ENCODE measurements around the gene NUP188. TPM values are rescaled to one million over a fixed set of nuclear protein-coding genes. Genes with fewer than 3 reads are reported as not detected.
A peak's percentile ranks its signal among the peaks of the same experiment; 100 is the strongest.

NUP188 gene
- total RNA-seq, 4 donors from 2014 or later = 18.0 to 79.3 (median 38.4) TPM

DNA sequence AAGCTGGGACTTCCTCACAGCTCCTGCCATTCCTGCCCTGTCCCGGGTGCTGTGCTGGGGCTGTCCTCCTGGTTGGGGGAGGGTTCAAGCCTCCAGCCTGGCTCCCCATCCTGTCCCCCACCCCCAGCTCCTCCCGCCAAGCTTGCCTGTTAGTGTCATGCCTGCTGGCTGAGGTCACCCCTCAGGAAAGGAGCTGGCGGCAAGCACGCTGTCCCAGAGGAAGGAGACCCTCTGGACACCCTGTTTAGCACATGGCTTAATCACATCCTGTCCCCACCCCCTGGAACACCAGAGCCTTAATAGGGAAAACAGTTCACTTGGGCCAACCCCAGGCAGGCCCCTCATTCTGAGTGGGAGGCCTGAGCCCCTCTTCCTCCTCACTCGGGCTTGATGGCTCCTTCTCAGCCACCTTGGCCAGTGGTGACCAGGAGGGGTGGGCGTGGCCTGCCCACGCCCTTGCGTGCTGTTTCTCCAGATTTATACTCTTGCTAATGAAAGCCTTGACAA is 35.9 kb upstream of the NUP188 start:
- WGBS, 2 donors (ENCODE audit: low coverage in 1 of 2) = 61% methylated on average over 8 of the region's 8 CpGs; no CpG with 5 or more reads in 1 of the 2 donors
- no peak for DNase-seq
- Histone ChIP-seq H3K9me3 (no peaks in the 10 kb centered on the region), H3K27ac (peak overlapping the region; percentile 22 to 68 (median 64)), H3K27me3 (no peaks in the 10 kb centered on the region), H3K4me1 (peaks cover 36 to 41% (median 38%) of the 10 kb centered on the region in 4 donors), H3K4me3 (no peak overlapping the region), H3K36me3 (peaks cover 0 to 20% (median 8%) of the 10 kb centered on the region in 4 donors)
- intact Hi-C loops (cut with DNase I; ENCODE audit: low total_unique reads) = no loop called here
- in situ Hi-C loops (cut with MboI; ENCODE audit: low pct_ligation_motif_present in 1 of 4, low pct_unique_long_range_greater_than_20kb in 1 of 4, low sequenced_read_pairs in 3 of 4) = no loop called here
- TF ChIP-seq POLR2A (IDR thresholded peaks at IDR 0.05) (no peak), POLR2AphosphoS5 (IDR thresholded peaks at IDR 0.05) (peak in 2 of 3 donors; percentile 16 to 32)

DNA sequence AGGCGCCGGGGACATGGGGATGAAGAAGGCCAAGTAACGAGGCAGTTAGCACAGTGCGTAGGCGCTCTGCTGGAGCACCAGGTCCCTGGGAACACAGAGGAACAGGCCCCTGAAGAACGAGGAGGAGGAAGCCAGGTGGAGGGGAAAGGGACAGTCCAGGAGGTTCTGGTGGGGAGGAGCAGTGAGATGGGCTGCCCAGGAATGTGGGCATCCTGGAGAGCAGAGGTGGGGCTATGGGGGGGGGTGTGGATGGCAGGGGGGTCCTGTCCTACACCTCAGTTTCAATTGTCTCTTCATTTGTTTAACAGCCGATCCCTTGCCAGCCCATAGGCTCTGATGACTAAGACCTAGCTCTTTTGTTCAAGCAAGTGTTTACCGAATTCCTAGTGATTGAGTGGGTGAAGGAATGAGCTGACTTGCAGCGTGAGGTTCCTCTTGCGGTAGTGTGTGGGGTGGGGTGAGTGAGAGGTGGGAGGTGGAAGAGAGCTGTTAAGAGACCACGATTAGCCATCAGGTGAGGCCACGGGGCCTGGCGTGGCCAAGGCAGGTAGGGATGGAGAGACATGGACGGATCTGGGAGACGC is 35.1 kb upstream of the NUP188 start:
- Histone ChIP-seq H3K27ac (peak overlapping the region; percentile 22 to 68 (median 64)), H3K36me3 (peaks cover 0 to 18% (median 8%) of the 10 kb centered on the region in 4 donors), H3K9me3 (no peaks in the 10 kb centered on the region), H3K4me1 (peaks cover 42 to 48% (median 45%) of the 10 kb centered on the region in 4 donors), H3K27me3 (no peaks in the 10 kb centered on the region), H3K4me3 (no peak overlapping the region)
- WGBS, 2 donors (ENCODE audit: low coverage in 1 of 2) = 38 to 82% methylated on average over 1 to 15 of the region's 15 CpGs
- TF ChIP-seq POLR2A (IDR thresholded peaks at IDR 0.05) = no peak
- TF ChIP-seq EP300 (IDR thresholded peaks at IDR 0.05; ENCODE audit: low read depth) = no peak
- TF ChIP-seq, protein P1, sequence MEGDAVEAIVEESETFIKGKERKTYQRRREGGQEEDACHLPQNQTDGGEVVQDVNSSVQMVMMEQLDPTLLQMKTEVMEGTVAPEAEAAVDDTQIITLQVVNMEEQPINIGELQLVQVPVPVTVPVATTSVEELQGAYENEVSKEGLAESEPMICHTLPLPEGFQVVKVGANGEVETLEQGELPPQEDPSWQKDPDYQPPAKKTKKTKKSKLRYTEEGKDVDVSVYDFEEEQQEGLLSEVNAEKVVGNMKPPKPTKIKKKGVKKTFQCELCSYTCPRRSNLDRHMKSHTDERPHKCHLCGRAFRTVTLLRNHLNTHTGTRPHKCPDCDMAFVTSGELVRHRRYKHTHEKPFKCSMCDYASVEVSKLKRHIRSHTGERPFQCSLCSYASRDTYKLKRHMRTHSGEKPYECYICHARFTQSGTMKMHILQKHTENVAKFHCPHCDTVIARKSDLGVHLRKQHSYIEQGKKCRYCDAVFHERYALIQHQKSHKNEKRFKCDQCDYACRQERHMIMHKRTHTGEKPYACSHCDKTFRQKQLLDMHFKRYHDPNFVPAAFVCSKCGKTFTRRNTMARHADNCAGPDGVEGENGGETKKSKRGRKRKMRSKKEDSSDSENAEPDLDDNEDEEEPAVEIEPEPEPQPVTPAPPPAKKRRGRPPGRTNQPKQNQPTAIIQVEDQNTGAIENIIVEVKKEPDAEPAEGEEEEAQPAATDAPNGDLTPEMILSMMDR (IDR thresholded peaks at IDR 0.05) = no peak
- no peak for TF ChIP-seq POLR2AphosphoS5 (IDR thresholded peaks at IDR 0.05)
- in situ Hi-C loops (cut with MboI; ENCODE audit: low pct_ligation_motif_present in 1 of 4, low pct_unique_long_range_greater_than_20kb in 1 of 4, low sequenced_read_pairs in 3 of 4) (no loop called here), intact Hi-C loops (cut with DNase I; ENCODE audit: low total_unique reads) (no loop called here)
- DNase-seq = no peak

DNA sequence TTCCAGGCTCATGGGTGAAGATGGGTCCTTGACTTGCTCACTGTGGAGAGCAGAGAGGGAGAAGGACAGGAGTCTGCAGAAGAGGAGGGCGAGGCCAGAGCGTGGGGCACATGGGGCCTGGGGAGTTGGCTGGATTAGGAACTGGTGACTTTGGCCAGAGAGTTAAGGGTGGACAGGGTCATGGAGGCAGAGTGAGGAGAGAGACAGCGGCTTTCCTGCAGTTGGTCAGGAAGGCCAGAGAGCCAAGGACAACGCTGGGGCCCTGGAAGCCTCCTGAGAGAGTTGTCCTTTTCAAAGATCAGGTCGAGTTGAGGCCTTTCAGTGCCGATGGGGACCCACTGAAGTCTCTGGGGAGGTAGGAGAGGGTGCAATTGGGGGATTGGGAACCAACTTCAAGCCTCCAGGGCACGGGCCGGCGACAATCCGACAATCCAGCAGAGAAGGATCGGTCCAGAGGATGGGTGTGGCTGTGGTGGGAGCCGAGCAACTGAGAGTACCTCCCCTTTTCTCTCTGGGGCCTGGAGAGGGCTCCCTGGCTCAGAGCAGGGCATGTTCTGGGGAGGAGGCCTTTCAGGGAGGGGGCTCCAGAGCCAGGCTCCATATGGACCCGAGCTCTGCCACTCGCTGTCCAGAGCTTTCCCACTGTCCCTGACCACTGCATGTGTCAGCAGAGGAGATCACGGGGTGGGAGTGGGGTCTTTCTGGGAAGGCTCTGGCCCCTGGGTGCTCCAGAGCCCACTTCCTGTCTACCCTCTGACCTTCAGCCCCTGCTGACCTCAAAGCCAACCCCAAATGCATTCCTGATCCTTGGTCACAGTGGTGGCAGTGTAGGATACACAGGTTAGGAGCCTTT is 34.2 kb upstream of the NUP188 start:
- Histone ChIP-seq H3K27me3 (no peaks in the 10 kb centered on the region), H3K9me3 (no peaks in the 10 kb centered on the region), H3K27ac (peak overlapping the region; percentile 22 to 66 (median 58)), H3K36me3 (peaks cover 0 to 12% (median 5%) of the 10 kb centered on the region in 4 donors), H3K4me3 (no peak overlapping the region), H3K4me1 (peaks cover 42 to 52% (median 46%) of the 10 kb centered on the region in 4 donors)
- TF ChIP-seq, protein P1 (IDR thresholded peaks at IDR 0.05) = no peak
- TF ChIP-seq EP300 (IDR thresholded peaks at IDR 0.05; ENCODE audit: low read depth) = no peak
- TF ChIP-seq POLR2A (IDR thresholded peaks at IDR 0.05) = no peak
- no peak for TF ChIP-seq POLR2AphosphoS5 (IDR thresholded peaks at IDR 0.05)
- WGBS, 2 donors (ENCODE audit: low coverage in 1 of 2) = 77 to 97% methylated on average over 6 to 12 of the region's 15 CpGs
- DNase-seq = no peak
- intact Hi-C loops (cut with DNase I; ENCODE audit: low total_unique reads) (no loop called here), in situ Hi-C loops (cut with MboI; ENCODE audit: low pct_ligation_motif_present in 1 of 4, low pct_unique_long_range_greater_than_20kb in 1 of 4, low sequenced_read_pairs in 3 of 4) (no loop called here)

DNA sequence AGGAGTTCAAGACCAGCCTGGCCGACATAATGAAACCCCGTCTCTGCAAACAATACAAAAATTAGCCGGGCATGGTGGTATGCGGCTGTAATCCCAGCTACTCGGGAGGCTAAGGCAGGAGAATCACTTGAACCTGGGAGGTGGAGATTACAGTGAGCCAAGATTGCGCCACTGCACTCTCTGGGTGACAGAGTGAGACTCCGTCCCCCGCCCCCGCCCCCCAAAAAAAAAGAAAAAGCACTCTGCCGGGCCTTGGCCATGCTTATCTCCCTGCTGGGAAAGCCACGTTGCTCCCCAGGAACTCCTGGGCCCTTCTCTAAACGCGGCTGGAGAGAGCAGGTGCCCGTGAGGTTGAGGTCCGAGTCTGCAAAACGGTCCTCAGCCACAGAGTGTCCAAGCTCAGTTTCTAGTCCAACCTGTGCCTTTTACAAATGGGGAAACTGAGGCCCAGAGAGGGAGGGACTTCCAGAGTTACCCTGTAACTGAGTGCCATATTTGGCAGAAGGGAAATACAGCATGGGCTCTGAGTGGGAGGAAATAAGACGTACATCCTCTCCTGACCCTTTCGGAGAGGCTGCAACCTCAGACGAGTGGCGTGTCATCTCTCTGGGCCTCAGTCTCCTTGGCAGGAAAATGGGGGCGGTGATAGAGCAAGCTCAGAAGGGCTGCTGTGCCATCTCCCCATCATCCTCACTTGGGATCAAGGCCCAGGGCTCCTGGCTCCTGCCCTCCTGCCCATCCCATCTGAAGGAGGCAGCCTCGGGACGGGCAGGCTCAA is 33.3 kb upstream of the NUP188 start:
- Histone ChIP-seq H3K36me3 (peaks cover 0 to 3% (median under 1%) of the 10 kb centered on the region in 4 donors), H3K27me3 (no peaks in the 10 kb centered on the region), H3K4me1 (peaks cover 42 to 52% (median 46%) of the 10 kb centered on the region in 4 donors), H3K4me3 (no peak overlapping the region), H3K9me3 (no peaks in the 10 kb centered on the region), H3K27ac (peak overlapping the region; percentile 22 to 66 (median 58))
- in situ Hi-C loops (cut with MboI; ENCODE audit: low pct_ligation_motif_present in 1 of 4, low pct_unique_long_range_greater_than_20kb in 1 of 4, low sequenced_read_pairs in 3 of 4) (no loop called here), intact Hi-C loops (cut with DNase I; ENCODE audit: low total_unique reads) (loop anchor here (2.0 kb wide), 1 partner anchor 31 kb away; the partner anchor contains the start of gene LRRC8A)
- no peak for DNase-seq
- 86% methylated on average over 23 of the region's 23 CpGs; no CpG with 5 or more reads in 1 of the 2 donors for WGBS, 2 donors (ENCODE audit: low coverage in 1 of 2)
- TF ChIP-seq EP300 (IDR thresholded peaks at IDR 0.05; ENCODE audit: low read depth) (no peak), POLR2AphosphoS5 (IDR thresholded peaks at IDR 0.05) (no peak), POLR2A (IDR thresholded peaks at IDR 0.05) (no peak)
- TF ChIP-seq, protein P1 (IDR thresholded peaks at IDR 0.05) = no peak

Measured in transverse colon (tissue), 4 donors.